Subcutaneous adipose tissue (tissue), 4 donors: ENCODE results near the gene RFTN1. TPM values are rescaled to one million over a fixed set of nuclear protein-coding genes. Genes with fewer than 3 reads are reported as not detected.

Experiments
- total RNA-seq, 4 donors: library from RNA; depleted of rRNA; stranded (reverse); fragments of >200 nt; gene quantifications; one replicate each; pipeline ENCODE4 v1.1.0, GENCODE V29; 2016
- TF ChIP-seq, protein P1 (sequence below): fragments of 450-650 bp; IDR thresholded peaks from one replicate; pipeline ENCODE4 v1.5.1; 2016; ENCODE audit warnings: low read depth, mild to moderate bottlenecking, control low read depth, antibody characterized with exemption, moderate library complexity

RFTN1 gene
- total RNA-seq, 4 donors from 2014 or later = 58.1 to 116 (median 97.4) TPM

DNA sequence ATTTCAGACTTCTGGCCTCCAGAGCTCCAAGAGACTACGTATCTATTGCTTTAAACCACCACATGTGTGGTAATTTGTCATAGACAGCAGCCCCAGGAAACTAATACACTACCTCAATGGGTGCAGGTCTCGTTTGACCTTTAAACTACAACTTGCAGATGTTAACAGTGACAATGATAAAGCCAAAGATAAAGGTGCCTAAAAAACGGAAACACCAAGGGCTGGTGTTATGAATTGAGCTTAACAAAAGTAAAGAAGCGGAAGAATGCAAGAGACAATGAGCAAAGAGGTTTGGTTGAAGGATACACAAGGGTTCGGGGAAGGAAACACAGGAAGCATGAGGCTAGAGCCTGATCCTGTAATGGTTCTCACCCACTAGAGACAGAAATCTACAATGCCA is 50.8 kb downstream of the RFTN1 start:
- TF ChIP-seq, protein P1, sequence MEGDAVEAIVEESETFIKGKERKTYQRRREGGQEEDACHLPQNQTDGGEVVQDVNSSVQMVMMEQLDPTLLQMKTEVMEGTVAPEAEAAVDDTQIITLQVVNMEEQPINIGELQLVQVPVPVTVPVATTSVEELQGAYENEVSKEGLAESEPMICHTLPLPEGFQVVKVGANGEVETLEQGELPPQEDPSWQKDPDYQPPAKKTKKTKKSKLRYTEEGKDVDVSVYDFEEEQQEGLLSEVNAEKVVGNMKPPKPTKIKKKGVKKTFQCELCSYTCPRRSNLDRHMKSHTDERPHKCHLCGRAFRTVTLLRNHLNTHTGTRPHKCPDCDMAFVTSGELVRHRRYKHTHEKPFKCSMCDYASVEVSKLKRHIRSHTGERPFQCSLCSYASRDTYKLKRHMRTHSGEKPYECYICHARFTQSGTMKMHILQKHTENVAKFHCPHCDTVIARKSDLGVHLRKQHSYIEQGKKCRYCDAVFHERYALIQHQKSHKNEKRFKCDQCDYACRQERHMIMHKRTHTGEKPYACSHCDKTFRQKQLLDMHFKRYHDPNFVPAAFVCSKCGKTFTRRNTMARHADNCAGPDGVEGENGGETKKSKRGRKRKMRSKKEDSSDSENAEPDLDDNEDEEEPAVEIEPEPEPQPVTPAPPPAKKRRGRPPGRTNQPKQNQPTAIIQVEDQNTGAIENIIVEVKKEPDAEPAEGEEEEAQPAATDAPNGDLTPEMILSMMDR = no peak

DNA sequence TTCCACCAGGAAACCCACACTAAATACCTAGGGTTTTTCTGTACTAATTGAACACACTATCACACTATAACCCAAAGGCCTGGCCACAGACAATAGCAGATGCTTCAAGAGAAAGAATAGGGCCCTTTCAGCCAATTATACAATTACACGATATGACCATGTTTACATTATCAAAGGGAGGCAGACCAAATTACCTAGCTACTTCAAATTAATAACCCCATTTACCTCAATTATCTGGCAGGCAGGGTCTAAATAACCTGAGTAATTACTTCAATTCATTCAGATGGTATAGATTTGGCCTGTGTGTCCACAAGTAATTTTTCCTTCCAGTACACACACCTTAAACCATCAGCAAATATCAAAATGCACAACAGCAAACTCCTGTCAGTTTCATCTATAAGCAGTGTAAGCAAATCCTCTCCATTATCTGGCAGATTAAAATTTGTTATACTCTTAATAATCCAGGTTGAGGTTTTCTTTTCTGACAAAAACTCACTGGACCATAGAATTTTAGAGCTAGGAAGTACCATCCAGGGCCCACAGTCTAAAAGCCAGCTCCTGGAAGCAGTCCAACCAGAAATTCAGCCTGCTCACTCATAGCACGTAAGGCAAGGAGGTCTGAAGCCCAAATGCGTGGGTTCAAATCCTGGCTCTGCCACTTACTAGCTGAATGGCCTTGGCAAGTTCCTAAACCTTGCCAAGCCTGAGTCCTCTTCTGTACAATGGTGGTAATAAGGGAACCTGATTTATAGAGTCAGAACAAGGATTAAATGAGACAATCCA is 51.8 kb downstream of the RFTN1 start:
- TF ChIP-seq, protein P1 = no peak

DNA sequence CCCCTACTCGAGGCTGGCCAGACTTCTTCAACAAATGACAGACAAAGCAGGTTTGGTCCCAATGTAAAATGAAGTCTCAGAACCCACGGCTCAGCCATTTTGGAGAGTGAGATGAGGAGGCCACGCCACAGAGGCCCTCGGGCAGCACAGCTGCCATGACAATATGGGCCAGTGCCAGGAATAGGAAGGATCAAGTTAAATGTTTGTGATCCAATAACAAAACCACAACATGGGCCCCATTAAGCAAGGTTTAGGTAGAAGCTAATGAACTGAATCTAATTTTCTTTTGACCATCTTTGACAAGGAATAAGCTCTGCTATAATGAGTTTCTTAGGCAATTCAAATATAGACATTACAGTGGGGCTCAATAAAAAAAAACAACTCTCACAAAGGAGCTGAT is 52.6 kb downstream of the RFTN1 start:
- TF ChIP-seq, protein P1 = no peak

DNA sequence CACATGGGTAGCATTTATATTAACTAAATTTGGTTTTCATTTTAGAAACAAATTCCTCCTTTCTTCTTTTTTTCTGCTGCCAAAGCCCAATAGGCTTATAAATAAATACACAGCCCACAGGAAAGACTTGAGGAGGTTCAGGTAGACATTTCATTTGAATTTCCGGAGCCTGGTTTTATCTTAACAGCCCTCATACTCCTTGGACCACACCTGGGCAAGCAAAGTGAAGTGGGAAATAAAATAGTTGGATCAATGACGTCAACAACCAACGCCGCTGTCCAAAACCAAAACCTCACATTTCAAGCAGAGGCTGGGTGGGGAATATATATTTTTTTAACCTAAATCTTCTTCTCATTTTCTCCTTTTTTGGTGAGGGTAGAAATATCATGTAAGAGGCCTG is 53.2 kb downstream of the RFTN1 start:
- TF ChIP-seq, protein P1 = no peak

DNA sequence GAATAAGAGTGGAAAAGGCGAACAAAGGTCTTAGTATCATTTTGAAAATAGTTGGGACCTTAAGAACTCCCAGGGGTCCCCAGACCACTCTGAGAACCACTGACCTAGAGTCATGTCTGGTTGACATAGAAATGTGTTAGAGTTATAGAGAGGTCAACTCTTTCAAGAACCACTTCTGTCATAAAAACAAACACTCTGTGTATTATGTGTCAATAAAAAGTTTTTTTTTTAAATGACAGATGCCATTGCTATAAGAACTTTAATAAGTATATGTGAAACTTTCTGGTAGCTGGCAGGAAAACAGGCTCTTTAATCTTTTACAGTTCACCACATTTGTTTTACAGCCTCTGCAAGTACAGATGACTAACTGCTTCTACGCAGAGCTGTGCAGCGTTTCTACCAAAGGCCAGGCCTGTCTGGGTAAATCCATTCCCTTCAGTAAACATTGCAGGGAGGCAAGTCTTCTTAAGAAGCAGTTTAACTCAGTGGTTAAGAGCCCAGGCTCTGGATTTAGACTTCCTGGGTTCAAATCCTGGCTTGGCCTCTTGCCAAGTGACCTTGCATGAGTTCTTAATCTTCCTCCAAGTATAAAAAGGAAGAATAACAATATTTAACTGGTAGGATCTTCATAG is 56.6 kb downstream of the RFTN1 start:
- TF ChIP-seq, protein P1 = no peak

DNA sequence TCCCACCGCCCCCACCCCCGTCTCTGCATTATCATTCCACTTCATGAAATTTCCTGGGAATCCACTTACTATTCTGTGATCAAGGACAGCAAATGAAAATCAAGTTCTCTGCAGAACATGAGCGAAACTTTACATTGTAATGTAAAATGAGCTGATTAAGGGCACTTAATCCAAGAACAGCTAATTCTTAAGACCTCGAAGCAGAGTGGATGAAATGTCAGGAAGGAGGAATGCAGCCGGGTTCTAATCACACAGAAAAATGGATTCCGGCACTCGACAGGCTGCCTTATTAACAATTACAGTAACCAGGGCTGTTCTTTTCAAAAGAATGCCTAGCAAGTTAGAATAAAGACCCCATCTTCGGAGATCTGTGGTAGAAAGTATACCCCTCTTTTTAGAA is 57.5 kb downstream of the RFTN1 start:
- TF ChIP-seq, protein P1 = no peak

DNA sequence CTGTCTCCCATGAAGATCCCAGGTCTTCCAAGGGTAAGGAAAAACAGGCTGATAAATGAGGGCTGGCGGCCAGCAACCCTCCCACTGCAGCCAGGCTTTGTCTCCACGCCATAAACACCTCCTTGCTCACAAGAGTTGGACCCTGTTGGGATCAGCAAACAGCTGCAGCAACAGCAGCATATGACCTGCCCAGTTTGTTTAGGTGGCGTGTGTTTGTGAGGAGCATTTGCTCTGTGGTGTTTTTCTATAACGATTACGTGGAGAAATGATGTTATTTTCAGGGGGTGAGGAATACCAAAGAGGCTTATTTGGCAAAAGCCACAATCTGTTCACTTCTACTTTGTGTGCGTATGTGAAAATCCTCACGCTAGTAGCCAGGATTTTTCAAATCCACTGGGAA is 58.5 kb downstream of the RFTN1 start:
- TF ChIP-seq, protein P1 = no peak
